ENCODE measurements around the gene PTCD2. TPM values are rescaled to one million over a fixed set of nuclear protein-coding genes. Genes with fewer than 3 reads are reported as not detected.

Gene PTCD2
- total RNA-seq, 1 experiment from 2014 or later, result 13.0 TPM

DNA sequence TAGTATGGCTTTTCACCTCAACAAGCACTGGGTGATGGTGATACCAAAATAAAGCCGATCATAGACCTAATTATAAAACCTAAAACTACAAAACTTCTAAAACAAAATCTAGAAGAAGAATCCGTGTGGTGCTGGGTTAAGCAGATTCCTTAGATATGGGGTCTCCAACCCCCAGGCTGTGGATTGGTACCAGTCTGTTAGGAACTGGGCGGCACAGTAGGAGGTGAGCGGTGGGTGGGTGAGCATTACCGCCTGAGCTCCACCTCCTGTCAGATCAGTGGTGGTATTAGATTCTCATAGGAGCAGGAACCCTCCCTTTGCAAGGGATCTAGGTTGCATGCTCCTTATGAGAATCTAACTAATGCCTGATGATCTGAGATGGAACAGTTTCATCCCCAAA, 33.4 kb upstream of the PTCD2 start (continued):
- TF ChIP-seq AR (CRISPR knock-in tag; IDR thresholded peaks at IDR 0.05) (no peak), ZNF219 (CRISPR knock-in tag; IDR thresholded peaks at IDR 0.05; ENCODE audit: borderline replicate concordance) (no peak), MXD4 (CRISPR knock-in tag; IDR thresholded peaks at IDR 0.05; ENCODE audit: borderline replicate concordance) (no peak), ZNF232 (CRISPR knock-in tag; IDR thresholded peaks at IDR 0.05) (no peak)

- peaks cover 23% of the 10 kb centered on the region for H3K36me3 Mint-ChIP-seq
- TF ChIP-seq, protein P1, sequence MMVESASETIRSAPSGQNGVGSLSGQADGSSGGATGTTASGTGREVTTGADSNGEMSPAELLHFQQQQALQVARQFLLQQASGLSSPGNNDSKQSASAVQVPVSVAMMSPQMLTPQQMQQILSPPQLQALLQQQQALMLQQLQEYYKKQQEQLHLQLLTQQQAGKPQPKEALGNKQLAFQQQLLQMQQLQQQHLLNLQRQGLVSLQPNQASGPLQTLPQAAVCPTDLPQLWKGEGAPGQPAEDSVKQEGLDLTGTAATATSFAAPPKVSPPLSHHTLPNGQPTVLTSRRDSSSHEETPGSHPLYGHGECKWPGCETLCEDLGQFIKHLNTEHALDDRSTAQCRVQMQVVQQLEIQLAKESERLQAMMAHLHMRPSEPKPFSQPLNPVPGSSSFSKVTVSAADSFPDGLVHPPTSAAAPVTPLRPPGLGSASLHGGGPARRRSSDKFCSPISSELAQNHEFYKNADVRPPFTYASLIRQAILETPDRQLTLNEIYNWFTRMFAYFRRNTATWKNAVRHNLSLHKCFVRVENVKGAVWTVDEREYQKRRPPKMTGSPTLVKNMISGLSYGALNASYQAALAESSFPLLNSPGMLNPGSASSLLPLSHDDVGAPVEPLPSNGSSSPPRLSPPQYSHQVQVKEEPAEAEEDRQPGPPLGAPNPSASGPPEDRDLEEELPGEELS (CRISPR knock-in tag; IDR thresholded peaks at IDR 0.05), result no peak
- TF ChIP-seq FOXK1 (CRISPR knock-in tag; IDR thresholded peaks at IDR 0.05) (no peak), KAT7 (CRISPR knock-in tag; IDR thresholded peaks at IDR 0.05; ENCODE audit: borderline replicate concordance) (no peak), TEAD4 (CRISPR knock-in tag; IDR thresholded peaks at IDR 0.05) (no peak), HMGA2 (CRISPR knock-in tag; IDR thresholded peaks at IDR 0.05) (no peak), JUN (CRISPR knock-in tag; IDR thresholded peaks at IDR 0.05) (no peak), ZNF219 (CRISPR knock-in tag; IDR thresholded peaks at IDR 0.05; ENCODE audit: borderline replicate concordance) (no peak), ZBTB21 (CRISPR knock-in tag; IDR thresholded peaks at IDR 0.05; ENCODE audit: borderline replicate concordance) (no peak), ZNF396 (CRISPR knock-in tag; IDR thresholded peaks at IDR 0.05; ENCODE audit: borderline replicate concordance) (no peak), ATF6 (CRISPR knock-in tag; IDR thresholded peaks at IDR 0.05) (no peak), NR3C1 (CRISPR knock-in tag; conservative IDR thresholded peaks at IDR 0.05; ENCODE audit: low read depth) (no peak), ZNF423 (CRISPR knock-in tag; IDR thresholded peaks at IDR 0.05) (no peak), MLX (CRISPR knock-in tag; IDR thresholded peaks at IDR 0.05) (no peak), AR (CRISPR knock-in tag; IDR thresholded peaks at IDR 0.05) (no peak), MAX (CRISPR knock-in tag; IDR thresholded peaks at IDR 0.05) (no peak), RORB (CRISPR knock-in tag; IDR thresholded peaks at IDR 0.05) (no peak)
- TF ChIP-seq, protein P2, sequence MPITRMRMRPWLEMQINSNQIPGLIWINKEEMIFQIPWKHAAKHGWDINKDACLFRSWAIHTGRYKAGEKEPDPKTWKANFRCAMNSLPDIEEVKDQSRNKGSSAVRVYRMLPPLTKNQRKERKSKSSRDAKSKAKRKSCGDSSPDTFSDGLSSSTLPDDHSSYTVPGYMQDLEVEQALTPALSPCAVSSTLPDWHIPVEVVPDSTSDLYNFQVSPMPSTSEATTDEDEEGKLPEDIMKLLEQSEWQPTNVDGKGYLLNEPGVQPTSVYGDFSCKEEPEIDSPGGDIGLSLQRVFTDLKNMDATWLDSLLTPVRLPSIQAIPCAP (CRISPR knock-in tag; IDR thresholded peaks at IDR 0.05), result no peak
- H3K9me3 Mint-ChIP-seq, result no peaks in the 10 kb centered on the region
- CTCF ChIA-PET, result interaction anchor here (1.1 to 2.1 kb wide), 2 partner anchors 8 to 44 kb away, joined by 4 to 9 read pairs; no protein-coding TSS in a partner anchor
- POLR2A ChIA-PET, result no interaction called here
- DNase-seq (ENCODE audit: low spot score) (no peak), ATAC-seq (no peak)
- no peaks in the 10 kb centered on the region for H3K27me3 Mint-ChIP-seq (ENCODE audit: low read depth)
- no peak overlapping the region for H3K27ac Mint-ChIP-seq
- H3K4me1 Mint-ChIP-seq, result peaks cover 12% of the 10 kb centered on the region
- H3K4me3 Mint-ChIP-seq, result no peak overlapping the region
These were observed 31.2 kb upstream of the PTCD2 start for GRCh38 chr5:72288924-72289323.
